Measurements from ENCODE around the gene HLCS. TPM values are rescaled to one million over a fixed set of nuclear protein-coding genes. Genes with fewer than 3 reads are reported as not detected.

The HLCS gene
- total RNA-seq, 1 experiment from 2014 or later, result 13.0 TPM

Other genes starting within 250 kb of the HLCS start
- 0.52 and 0.94 TPM in 2 replicates for gene RIPPLY3, start 40.0 kb upstream of the HLCS start, total RNA-seq (2014; rRNA removed; shearing (Covaris generic))
- gene PIGP, start 106.4 kb upstream of the HLCS start, total RNA-seq (2014; rRNA removed; shearing (Covaris generic)), result 7.9 and 10.0 TPM in 2 replicates
- 32.2 and 32.3 TPM in 2 replicates for gene TTC3, start 106.6 kb upstream of the HLCS start, total RNA-seq (2014; rRNA removed; shearing (Covaris generic))

Data from H7 (cell line).